Aorta (tissue), 5 donors: ENCODE data around the gene BCL6. TPM values are rescaled to one million over a fixed set of nuclear protein-coding genes. Genes with fewer than 3 reads are reported as not detected.
A peak's percentile ranks its signal among the peaks of the same experiment; 100 is the strongest.
"Not testable (repeated sequence)": the region's sequence is repeated elsewhere in the genome, so short reads cannot be mapped to it uniquely, and the experiment has no call there.

Source experiments
- ATAC-seq: fragments of 200-7000 bp; cut with Tn5 transposase; one replicate; pipeline ENCODE4 v1.9.1; 2022; ENCODE audit warnings: moderate library complexity; ENCODE audit not compliant: low FRiP score
- DNase-seq, 2 donors: peaks; one replicate each; pipeline ENCODE4 v3.0.0-alpha.2; 2020
- H3K27ac ChIP-seq, 2 donors: one replicate each; pipeline ENCODE4 v1.5.1; 2013; ENCODE audit warnings: low read length in 2 of 2, mild to moderate bottlenecking in 2 of 2, moderate library complexity in 2 of 2, control low read depth in 1 of 2, inconsistent platforms in 1 of 2, low read depth in 1 of 2
- H3K27me3 ChIP-seq, 2 donors: one replicate each; pipeline ENCODE4 v1.6.1; 2013; ENCODE audit warnings: control low read depth in 1 of 2, low read length in 1 of 2, mild to moderate bottlenecking in 1 of 2, moderate library complexity in 1 of 2; ENCODE audit not compliant: insufficient read depth in 2 of 2, control insufficient read depth in 1 of 2
- H3K36me3 ChIP-seq, 2 donors: one replicate each; pipeline ENCODE4 v1.6.1; 2013; ENCODE audit warnings: control low read depth in 1 of 2, low read length in 1 of 2, mild to moderate bottlenecking in 1 of 2; ENCODE audit not compliant: insufficient read depth in 2 of 2, control insufficient read depth in 1 of 2
- H3K4me1 ChIP-seq, 2 donors: one replicate each; pipeline ENCODE4 v1.6.1; 2013; ENCODE audit warnings: low read length in 2 of 2, control low read depth in 1 of 2, mild to moderate bottlenecking in 1 of 2, moderate library complexity in 1 of 2; ENCODE audit not compliant: insufficient read depth in 2 of 2, control insufficient read depth in 1 of 2
- H3K4me3 ChIP-seq, 2 donors: one replicate each; pipeline ENCODE4 v1.5.1; 2013; ENCODE audit warnings: low read length in 2 of 2, control low read depth in 1 of 2, mild to moderate bottlenecking in 1 of 2
- H3K9me3 ChIP-seq: one replicate; pipeline ENCODE4 v1.6.1; 2013; ENCODE audit warnings: mild to moderate bottlenecking, low read length; ENCODE audit not compliant: control insufficient read depth
- WGBS, 2 donors: extraction: QIAGEN DNeasy Blood & Tissue Kit; methylation state at CpG; one replicate each; pipeline ENCODE4 v1.1.7; 2013; 5-methylcytosine and 5-hydroxymethylcytosine counted together
- intact Hi-C, 2 donors: fragments of 100-400 bp; cut with DNase I; formaldehyde crosslinking; loops; one replicate each; pipeline versions ENCODE4 v1.14.2 to v1.15.0; 2022
- polyA plus RNA-seq, 2 donors: library from polyadenylated mRNA; stranded (reverse); fragments of 200-250 nt; gene quantifications; one replicate each; pipeline ENCODE4 v1.2.3, GENCODE V29; 2013
- total RNA-seq, 2 donors: library from RNA; stranded (reverse); fragmentation: NEBNext Ultra II Directional; extraction: Animal tissue kit (Norgen Biotek cat#: 25700); gene quantifications; one replicate each; pipeline ENCODE4 v1.2.1, GENCODE V29; 2021
- donor health status: healthy with polysubstance abuse.
- donor health status: Bipolar disorder and iron deficiency.
- donor health status: DM: no; HTN: no; CAD: no.
- donor health status: DM: no; HTN: no; CAD: no.
- donor health status: DM: yes; HTN: yes; CAD: no.

The BCL6 gene
- total and polyA plus RNA-seq, 4 donors = 16.7 to 154 (median 98.5) TPM

GRCh38 chr3:187686621-187687273 is 58.5 kb downstream of the BCL6 start:
- Histone ChIP-seq H3K27ac (no peak overlapping the region), H3K4me1 (no peaks in the 10 kb centered on the region), H3K9me3 (peaks cover 2% of the 10 kb centered on the region), H3K27me3 (no peaks in the 10 kb centered on the region), H3K4me3 (no peak overlapping the region), H3K36me3 (no peaks in the 10 kb centered on the region)
- ATAC-seq = no peak
- intact Hi-C loops = no loop called here
- WGBS, 2 donors = 92 to 96% methylated on average over 5 of the region's 5 CpGs
- no peak for DNase-seq

GRCh38 chr3:187685948-187686347 is 59.3 kb downstream of the BCL6 start:
- Histone ChIP-seq H3K27me3 (no peaks in the 10 kb centered on the region), H3K27ac (no peak overlapping the region), H3K4me1 (no peaks in the 10 kb centered on the region), H3K9me3 (peaks cover 2% of the 10 kb centered on the region), H3K4me3 (no peak overlapping the region), H3K36me3 (no peaks in the 10 kb centered on the region)
- DNase-seq = no peak
- intact Hi-C loops = no loop called here
- 86 to 87% methylated on average over 7 of the region's 7 CpGs for WGBS, 2 donors
- no peak for ATAC-seq

GRCh38 chr3:187684880-187685279 is 60.4 kb downstream of the BCL6 start:
- Histone ChIP-seq H3K4me3 (no peak overlapping the region), H3K27me3 (no peaks in the 10 kb centered on the region), H3K27ac (no peak overlapping the region), H3K9me3 (peaks cover 2% of the 10 kb centered on the region), H3K4me1 (no peaks in the 10 kb centered on the region), H3K36me3 (no peaks in the 10 kb centered on the region)
- intact Hi-C loops = no loop called here
- WGBS, 2 donors = 62% methylated on average over 2 of the region's 2 CpGs
- no peak for ATAC-seq
- no peak for DNase-seq

- Histone ChIP-seq H3K36me3 (no peaks in the 10 kb centered on the region), H3K9me3 (peaks cover 2% of the 10 kb centered on the region), H3K4me3 (no peak overlapping the region), H3K27ac (no peak overlapping the region), H3K4me1 (no peaks in the 10 kb centered on the region), H3K27me3 (no peaks in the 10 kb centered on the region)
- ATAC-seq (no peak), DNase-seq (no peak)
- intact Hi-C loops = no loop called here
- 90 to 91% methylated on average over 1 of the region's 1 CpG for WGBS, 2 donors
Measured at GRCh38 chr3:187684444-187684843, 60.8 kb downstream of the BCL6 start.

- WGBS, 2 donors = 86 to 88% methylated on average over 11 of the region's 11 CpGs
- H3K9me3 ChIP-seq, H3K27ac ChIP-seq, ATAC-seq, intact Hi-C loops, DNase-seq, H3K36me3 ChIP-seq, H3K27me3 ChIP-seq, H3K4me1 ChIP-seq, H3K4me3 ChIP-seq: not testable (repeated sequence)
Measured at GRCh38 chr3:187681756-187682155, 63.5 kb downstream of the BCL6 start.

GRCh38 chr3:187679638-187680396 is 65.5 kb downstream of the BCL6 start:
- no peaks in the 10 kb centered on the region for H3K36me3 ChIP-seq
- H3K9me3 ChIP-seq = no peaks in the 10 kb centered on the region
- no peaks in the 10 kb centered on the region for H3K4me1 ChIP-seq
- no peaks in the 10 kb centered on the region for H3K27me3 ChIP-seq
- H3K4me3 ChIP-seq = no peak overlapping the region
- DNase-seq (peak; percentile 79 to 90), ATAC-seq (peak; percentile 91)
- WGBS, 2 donors = 29 to 33% methylated on average over 7 of the region's 7 CpGs
- H3K27ac ChIP-seq = no peak overlapping the region
- intact Hi-C loops = loop anchor here (1.0 to 2.0 kb wide), 3 partner anchors 361 to 459 kb away; no protein-coding TSS in a partner anchor

GRCh38 chr3:187678726-187679268 is 66.5 kb downstream of the BCL6 start:
- no peaks in the 10 kb centered on the region for H3K36me3 ChIP-seq
- H3K4me3 ChIP-seq = no peak overlapping the region
- no peak for DNase-seq
- H3K9me3 ChIP-seq = no peaks in the 10 kb centered on the region
- intact Hi-C loops = loop anchor here (1.0 to 2.0 kb wide), 3 partner anchors 359 to 458 kb away; no protein-coding TSS in a partner anchor
- WGBS, 2 donors = 7 to 14% methylated on average over 5 of the region's 5 CpGs
- H3K4me1 ChIP-seq = no peaks in the 10 kb centered on the region
- no peaks in the 10 kb centered on the region for H3K27me3 ChIP-seq
- H3K27ac ChIP-seq = no peak overlapping the region
- peak; percentile 74 for ATAC-seq

- H3K27ac ChIP-seq = no peak overlapping the region
- H3K4me1 ChIP-seq = no peaks in the 10 kb centered on the region
- WGBS, 2 donors = 62 to 78% methylated on average over 1 of the region's 1 CpG
- no peaks in the 10 kb centered on the region for H3K36me3 ChIP-seq
- ATAC-seq = no peak
- DNase-seq = no peak
- H3K27me3 ChIP-seq = no peaks in the 10 kb centered on the region
- intact Hi-C loops = loop anchor here (2.0 kb wide), 2 partner anchors 359 to 457 kb away; no protein-coding TSS in a partner anchor
- H3K4me3 ChIP-seq = no peak overlapping the region
- no peaks in the 10 kb centered on the region for H3K9me3 ChIP-seq
Measured at GRCh38 chr3:187677604-187678003, 67.7 kb downstream of the BCL6 start.
